Colonic mucosa (tissue), 4 donors: Measurements from ENCODE around the gene UBE3D. TPM values are rescaled to one million over a fixed set of nuclear protein-coding genes. Genes with fewer than 3 reads are reported as not detected.

Source experiments
- DNase-seq: peaks from one replicate; pipeline ENCODE4 v3.0.0-alpha.2; 2020
- H3K27ac ChIP-seq: fragments of 200-600 bp; one replicate; pipeline ENCODE4 v1.8.0; 2021
- H3K27me3 ChIP-seq: fragments of 200-600 bp; one replicate; pipeline ENCODE4 v1.8.0; 2021
- H3K36me3 ChIP-seq: fragments of 200-600 bp; one replicate; pipeline ENCODE4 v1.8.0; 2021
- H3K4me1 ChIP-seq: fragments of 200-600 bp; one replicate; pipeline ENCODE4 v1.8.0; 2021; ENCODE audit warnings: mild to moderate bottlenecking
- H3K4me3 ChIP-seq: fragments of 200-600 bp; one replicate; pipeline ENCODE4 v1.8.0; 2021
- H3K9ac ChIP-seq, 2 donors: one replicate each; pipeline ENCODE4 v1.7.0; 2013; ENCODE audit warnings: control low read depth in 2 of 2, low read depth in 2 of 2, low read length in 2 of 2
- H3K9me3 ChIP-seq: fragments of 200-600 bp; one replicate; pipeline ENCODE4 v1.8.0; 2021
- CTCF ChIP-seq: fragments of 200-600 bp; IDR thresholded peaks from one replicate; pipeline ENCODE4 v1.8.0; 2022; ENCODE audit warnings: antibody characterized with exemption, mild to moderate bottlenecking
- intact Hi-C: fragments of 100-400 bp; cut with DNase I; formaldehyde crosslinking; loops from one replicate; pipeline ENCODE4 v1.14.1; 2022
- total RNA-seq, 2 donors: library from RNA; stranded (reverse); fragmentation: NEBNext Ultra II Directional in 1 of 2; extraction: Animal tissue kit (Norgen Biotek cat#: 25700) in 1 of 2; gene quantifications; one replicate each; pipeline ENCODE4 v1.2.1, GENCODE V29; 2021
- donor health status: healthy.
- donor health status: DM: no; HTN: no; CAD: no.
- donor health status: DM: no; HTN: no; CAD: no.

UBE3D gene
- total RNA-seq, 2 donors from 2014 or later: 3.6 to 3.8 TPM

GRCh38 chr6:82988930-82989351 is 76.7 kb downstream of the UBE3D start:
- no peak overlapping the region for H3K27ac ChIP-seq
- no peaks in the 10 kb centered on the region for H3K36me3 ChIP-seq
- no peaks in the 10 kb centered on the region for H3K27me3 ChIP-seq
- H3K9ac ChIP-seq: no peak overlapping the region
- no peaks in the 10 kb centered on the region for H3K4me1 ChIP-seq
- H3K9me3 ChIP-seq: no peaks in the 10 kb centered on the region
- DNase-seq: no peak
- intact Hi-C loops: no loop called here
- TF ChIP-seq CTCF: no peak
- H3K4me3 ChIP-seq: no peak overlapping the region

GRCh38 chr6:82987951-82988350 is 77.7 kb downstream of the UBE3D start:
- no peak for DNase-seq
- no peaks in the 10 kb centered on the region for H3K27me3 ChIP-seq
- no peak overlapping the region for H3K4me3 ChIP-seq
- no peak overlapping the region for H3K27ac ChIP-seq
- no peaks in the 10 kb centered on the region for H3K4me1 ChIP-seq
- no peaks in the 10 kb centered on the region for H3K36me3 ChIP-seq
- H3K9me3 ChIP-seq: no peaks in the 10 kb centered on the region
- no peak for TF ChIP-seq CTCF
- no peak overlapping the region for H3K9ac ChIP-seq
- intact Hi-C loops: no loop called here

- no peaks in the 10 kb centered on the region for H3K4me1 ChIP-seq
- no peaks in the 10 kb centered on the region for H3K36me3 ChIP-seq
- TF ChIP-seq CTCF: no peak
- no peak for DNase-seq
- no peaks in the 10 kb centered on the region for H3K9me3 ChIP-seq
- H3K27ac ChIP-seq: no peak overlapping the region
- intact Hi-C loops: no loop called here
- no peak overlapping the region for H3K9ac ChIP-seq
- H3K4me3 ChIP-seq: no peak overlapping the region
- H3K27me3 ChIP-seq: no peaks in the 10 kb centered on the region
These were observed 78.2 kb downstream of the UBE3D start for GRCh38 chr6:82987416-82987815.

- Histone ChIP-seq H3K4me1 (no peaks in the 10 kb centered on the region), H3K27me3 (no peaks in the 10 kb centered on the region), H3K4me3 (no peak overlapping the region), H3K27ac (no peak overlapping the region), H3K9ac (no peak overlapping the region), H3K36me3 (no peaks in the 10 kb centered on the region), H3K9me3 (no peaks in the 10 kb centered on the region)
- intact Hi-C loops: no loop called here
- no peak for DNase-seq
- no peak for TF ChIP-seq CTCF
These were observed 80.9 kb downstream of the UBE3D start for GRCh38 chr6:82984720-82985119.

GRCh38 chr6:82980086-82980485 is 85.6 kb downstream of the UBE3D start:
- no peaks in the 10 kb centered on the region for H3K27me3 ChIP-seq
- no peak for TF ChIP-seq CTCF
- no peaks in the 10 kb centered on the region for H3K9me3 ChIP-seq
- intact Hi-C loops: no loop called here
- H3K4me3 ChIP-seq: no peak overlapping the region
- no peak overlapping the region for H3K9ac ChIP-seq
- no peak for DNase-seq
- no peak overlapping the region for H3K27ac ChIP-seq
- H3K36me3 ChIP-seq: no peaks in the 10 kb centered on the region
- H3K4me1 ChIP-seq: no peaks in the 10 kb centered on the region

GRCh38 chr6:82979657-82980056 is 86.0 kb downstream of the UBE3D start:
- intact Hi-C loops: no loop called here
- no peaks in the 10 kb centered on the region for H3K9me3 ChIP-seq
- H3K27ac ChIP-seq: no peak overlapping the region
- no peaks in the 10 kb centered on the region for H3K4me1 ChIP-seq
- DNase-seq: no peak
- no peaks in the 10 kb centered on the region for H3K36me3 ChIP-seq
- TF ChIP-seq CTCF: no peak
- H3K4me3 ChIP-seq: no peak overlapping the region
- H3K9ac ChIP-seq: no peak overlapping the region
- H3K27me3 ChIP-seq: no peaks in the 10 kb centered on the region
